HG02678 (cell line): Measurements from ENCODE around the gene TNKS1BP1.
A peak's percentile ranks its signal among the peaks of the same experiment; 100 is the strongest.
"Not testable (repeated sequence)": the region's sequence is repeated elsewhere in the genome, so short reads cannot be mapped to it uniquely, and the experiment has no call there.

Experiments used
- ATAC-seq: cut with Tn5 transposase; IDR thresholded peaks from one replicate; pipeline ENCODE4 v1.9.1; 2021; ENCODE audit warnings: mild to moderate bottlenecking, moderate library complexity; ENCODE audit not compliant: unreplicated experiment

TNKS1BP1 gene

DNA sequence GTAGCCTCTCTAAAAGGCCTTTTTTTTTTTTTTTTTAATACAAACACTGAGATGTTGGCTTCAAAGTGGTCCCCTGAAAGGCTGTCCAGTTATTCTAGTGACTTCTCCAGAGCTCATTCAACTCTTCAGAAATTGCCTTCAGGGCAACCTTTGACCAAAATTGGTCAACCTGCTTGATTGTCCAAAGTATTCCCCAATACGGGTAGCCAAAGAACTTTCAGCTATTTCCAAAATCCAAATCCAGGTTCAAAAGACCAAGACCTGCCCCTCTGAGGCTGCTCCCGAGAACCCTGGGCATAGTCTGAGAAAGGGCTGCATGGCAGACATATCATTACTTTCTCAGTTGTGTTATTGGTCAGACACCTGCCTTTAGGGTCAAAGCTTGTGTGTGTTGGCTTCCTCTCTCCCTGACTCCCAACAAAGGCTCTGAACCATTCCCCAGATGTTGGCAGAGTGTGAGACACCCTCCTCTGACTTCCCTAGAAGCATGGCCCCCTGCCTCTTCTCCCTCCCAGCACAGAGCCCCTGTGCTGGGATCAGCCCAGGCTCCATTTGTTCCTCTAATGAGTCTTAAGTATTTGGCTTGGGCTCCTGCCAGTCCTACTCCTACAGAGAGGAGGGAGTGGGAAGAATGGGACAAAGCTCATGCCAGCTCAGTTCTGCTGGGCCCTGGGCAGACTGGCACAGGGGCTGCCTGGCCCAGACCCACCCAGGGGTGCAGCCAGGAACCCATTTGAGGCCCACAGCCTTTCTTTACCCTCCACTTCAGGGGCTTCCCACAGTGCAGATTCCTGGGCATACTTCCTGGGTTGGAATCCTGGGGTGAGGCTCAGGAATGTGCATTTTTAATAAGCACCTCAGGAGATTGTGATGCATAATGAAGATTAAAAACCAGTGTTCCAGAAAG, 30.3 kb downstream of the TNKS1BP1 start:
- no peak for ATAC-seq

DNA sequence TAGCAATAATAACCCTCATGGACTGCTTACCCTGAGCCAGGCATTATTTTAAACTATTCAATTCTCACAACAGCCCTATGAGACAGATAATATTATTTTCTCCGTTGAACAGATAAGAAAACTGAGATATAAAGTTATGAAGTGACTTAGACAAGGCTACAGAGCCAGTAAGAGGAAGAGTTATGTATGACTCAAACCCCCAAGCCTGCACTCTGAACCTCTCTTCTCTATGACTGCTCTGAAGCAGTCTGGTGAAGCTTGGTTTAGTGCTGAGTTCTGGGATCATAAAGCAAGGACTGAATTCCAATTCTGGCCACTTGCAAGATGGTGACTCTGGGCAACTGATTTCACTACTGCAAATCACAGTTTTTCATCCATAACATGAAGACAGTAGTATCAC, 34.5 kb downstream of the TNKS1BP1 start:
- no peak for ATAC-seq

DNA sequence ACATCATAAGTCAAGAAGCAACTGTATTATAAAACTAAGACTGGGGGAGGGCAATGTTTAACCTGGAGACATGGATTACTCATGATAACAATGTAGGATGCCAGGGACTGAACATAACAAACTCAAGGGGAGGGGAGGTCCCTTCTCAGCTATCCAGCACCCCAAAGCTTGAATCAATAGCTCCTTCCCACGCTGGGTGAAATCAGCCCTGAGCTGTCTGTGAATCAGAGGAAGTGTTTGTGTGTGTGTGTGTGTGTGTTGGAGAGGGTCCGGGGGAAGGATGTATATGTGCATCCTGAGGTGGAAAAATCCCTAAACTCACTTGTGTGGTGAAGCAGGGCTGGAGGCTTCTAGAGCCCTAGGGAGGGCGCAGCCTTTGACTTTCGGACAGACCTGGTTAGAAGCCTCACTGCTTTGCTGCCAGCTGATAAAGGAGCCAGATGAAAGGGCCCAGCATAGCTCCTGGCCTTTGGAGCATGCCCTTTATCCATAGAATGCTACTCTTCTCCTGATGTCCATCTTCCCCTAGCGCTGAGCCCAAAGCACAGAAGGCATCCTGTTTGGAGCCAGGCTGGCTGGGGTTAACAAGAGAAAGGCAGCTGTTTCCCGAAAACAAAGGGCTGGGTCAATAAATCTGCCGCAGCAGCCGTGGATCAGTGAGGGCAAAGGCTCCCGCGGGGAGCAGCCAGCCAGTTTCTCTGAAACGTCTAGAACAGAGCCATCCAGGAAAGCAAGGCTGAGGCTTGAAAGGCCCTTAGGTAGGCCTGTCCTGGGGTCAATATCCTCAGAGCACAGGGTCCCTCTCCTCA, 35.8 kb downstream of the TNKS1BP1 start:
- no peak for ATAC-seq

DNA sequence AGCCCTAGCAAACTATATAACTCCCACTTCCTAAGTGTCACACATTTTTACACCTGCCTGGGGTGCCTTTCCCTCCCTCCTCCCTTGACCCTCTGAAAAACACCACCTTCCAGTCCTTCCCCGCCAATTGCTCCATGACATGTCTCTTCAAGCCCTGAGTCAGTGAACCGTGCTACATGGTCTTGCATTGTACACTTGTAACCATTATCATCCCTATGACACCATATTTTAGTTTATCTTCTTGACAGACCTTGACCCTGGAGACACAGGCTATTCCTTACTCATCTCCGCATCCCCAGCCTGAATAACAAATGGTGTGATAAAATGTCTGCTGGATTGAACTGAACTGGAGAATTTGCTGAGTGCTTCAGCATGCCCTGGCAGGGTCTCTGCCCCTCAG, 36.9 kb downstream of the TNKS1BP1 start:
- ATAC-seq = no peak

GRCh38 chr11:57283231-57283990, 41.3 kb downstream of the TNKS1BP1 start:
- ATAC-seq = no peak

GRCh38 chr11:57281546-57281945, 43.2 kb downstream of the TNKS1BP1 start:
- ATAC-seq = not testable (repeated sequence)

GRCh38 chr11:57279116-57279515, 45.6 kb downstream of the TNKS1BP1 start:
- ATAC-seq = no peak

- no peak for ATAC-seq
Observed at GRCh38 chr11:57278721-57279095, 46.0 kb downstream of the TNKS1BP1 start.

- ATAC-seq = peak; percentile 78
Observed at GRCh38 chr11:57277845-57278720, 46.7 kb downstream of the TNKS1BP1 start.

- no peak for ATAC-seq
Observed at GRCh38 chr11:57276971-57277675, 47.6 kb downstream of the TNKS1BP1 start.

GRCh38 chr11:57276169-57276970, 48.4 kb downstream of the TNKS1BP1 start:
- no peak for ATAC-seq

- ATAC-seq = no peak
Observed at GRCh38 chr11:57275582-57275981, 49.2 kb downstream of the TNKS1BP1 start.

DNA sequence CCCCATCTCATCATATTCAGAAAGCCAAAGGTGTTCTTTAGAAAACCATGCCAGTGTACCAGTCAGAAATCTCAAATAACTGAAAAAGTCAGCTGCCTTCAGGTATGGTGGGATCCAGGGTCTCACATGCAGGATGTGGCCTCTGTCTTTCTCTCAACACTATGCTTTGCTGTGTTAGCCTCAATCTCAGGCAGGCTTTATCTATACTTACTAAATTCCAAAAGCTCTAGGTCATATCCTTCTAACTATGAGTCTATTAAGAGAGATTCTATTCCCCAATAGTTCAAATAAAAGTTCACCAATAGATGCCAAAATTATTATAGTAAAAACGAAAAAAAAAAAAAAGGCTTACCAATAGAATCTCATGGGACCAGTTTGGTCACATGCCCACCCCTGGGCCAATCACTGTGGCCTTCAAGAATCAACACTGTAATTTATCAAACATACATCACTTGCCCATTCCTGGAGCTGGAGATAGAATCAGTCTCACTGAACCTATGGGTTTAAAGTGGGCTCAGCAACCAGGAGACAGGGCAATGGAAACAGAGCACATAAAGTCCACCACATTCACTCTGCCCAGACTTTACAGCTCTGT, 49.8 kb downstream of the TNKS1BP1 start:
- ATAC-seq = no peak

DNA sequence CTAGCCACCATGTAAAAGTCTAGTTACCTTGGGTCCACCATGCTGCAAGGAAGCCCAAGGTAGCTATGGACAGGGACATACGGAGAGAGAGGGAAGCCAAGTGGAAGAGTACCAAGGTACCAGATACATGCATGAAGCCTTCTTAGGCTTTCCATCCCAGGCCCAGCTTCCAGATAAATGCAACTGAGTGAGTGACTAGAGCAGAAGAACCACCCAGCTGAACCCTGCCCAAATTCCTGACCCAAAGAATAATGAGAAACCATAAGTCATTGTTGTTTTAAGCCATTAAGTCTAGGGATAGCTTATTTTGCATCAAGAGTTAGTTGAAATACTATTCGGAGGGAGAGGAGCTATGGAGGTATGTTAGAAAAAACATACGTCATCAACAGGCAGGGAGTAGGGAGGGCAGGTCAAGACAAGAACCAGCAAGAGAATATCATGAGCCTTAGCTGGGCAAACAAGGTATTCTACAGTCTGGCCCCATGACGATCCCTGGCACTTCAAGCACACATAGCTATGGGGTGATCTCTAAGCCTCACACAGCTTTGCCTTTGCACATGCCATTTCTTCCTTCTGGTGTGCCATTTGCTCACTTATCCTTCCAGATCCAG, 51.2 kb downstream of the TNKS1BP1 start:
- no peak for ATAC-seq

DNA sequence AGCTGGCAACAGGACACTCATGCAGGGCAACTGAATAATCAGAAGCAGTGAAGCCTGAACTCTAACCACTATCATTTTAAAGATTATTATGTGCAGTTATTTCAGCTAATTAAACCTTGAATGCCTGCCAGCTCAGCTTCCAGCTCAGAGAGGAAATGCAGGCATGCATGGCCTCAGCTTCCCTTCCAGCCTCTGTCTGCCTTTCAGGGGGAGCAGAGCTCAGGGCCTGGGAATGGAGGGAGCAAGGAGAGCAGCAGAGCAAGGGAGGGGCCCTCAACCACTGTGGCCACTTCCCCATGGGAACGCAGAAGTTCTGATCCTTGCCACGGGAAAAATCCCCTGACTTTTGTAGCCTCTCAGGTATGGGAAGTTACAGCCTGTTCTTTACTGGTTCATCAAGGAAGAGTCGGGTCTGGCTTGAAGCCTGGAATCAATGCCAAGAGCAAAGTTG, 55.2 kb downstream of the TNKS1BP1 start:
- ATAC-seq = no peak

DNA sequence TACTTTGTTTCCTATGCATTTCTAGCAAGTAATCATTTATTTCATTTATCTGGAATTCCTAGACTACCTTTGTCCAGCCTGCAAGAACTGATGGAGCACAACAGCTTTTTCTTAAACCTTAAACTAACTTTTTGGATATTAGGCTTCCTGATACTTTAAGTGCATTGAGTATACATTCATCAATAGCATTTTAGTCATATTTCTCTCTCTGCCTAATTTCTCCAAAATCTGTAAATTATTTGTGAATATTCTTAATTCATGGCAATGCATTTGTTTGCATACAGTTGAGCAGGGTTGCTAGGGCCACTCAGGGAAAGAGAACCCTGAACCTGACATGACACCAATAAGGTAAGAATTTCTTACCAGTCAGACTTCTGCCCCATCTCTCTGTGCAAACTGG, 58.6 kb downstream of the TNKS1BP1 start:
- ATAC-seq = no peak

GRCh38 chr11:57263351-57263750, 61.4 kb downstream of the TNKS1BP1 start:
- ATAC-seq = no peak

DNA sequence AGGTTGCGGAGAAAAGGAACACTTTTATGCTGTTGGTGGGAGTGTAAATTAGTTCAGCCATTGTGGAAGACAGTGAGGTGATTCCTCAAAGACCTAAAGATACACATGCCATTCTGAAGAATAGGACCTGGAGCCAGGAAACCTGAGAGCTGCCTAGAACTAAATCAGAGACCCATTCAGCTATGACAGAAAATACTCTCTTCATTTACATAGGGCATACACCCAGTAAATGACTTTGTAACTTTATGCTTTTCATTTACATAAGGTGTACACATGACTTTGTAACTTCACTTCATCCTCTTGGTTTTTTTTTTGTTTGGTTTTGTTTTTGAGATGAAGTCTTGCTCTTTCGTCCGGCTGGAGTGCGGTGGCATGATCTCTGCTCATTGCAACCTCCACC, 62.6 kb downstream of the TNKS1BP1 start:
- no peak for ATAC-seq
